T-helper 17 cell (primary cell): Measurements from ENCODE around the gene SELENOV. TPM values are rescaled to one million over a fixed set of nuclear protein-coding genes. Genes with fewer than 3 reads are reported as not detected.
A peak's percentile ranks its signal among the peaks of the same experiment; 100 is the strongest.

Experiments
- ATAC-seq: fragments of 150-1000 bp; cut with Tn5 transposase; 2 replicates; pipeline ENCODE4 v1.10.0; 2021; ENCODE audit warnings: mild to moderate bottlenecking, moderate library complexity
- DNase-seq, 3 donors: peaks; one replicate each; pipeline versions ENCODE4 v3.0.0 to v3.0.0-alpha.2; 2020 to 2021
- H3K9me3 ChIP-seq: one replicate; pipeline ENCODE4 v1.7.0; 2013; ENCODE audit warnings: low read length, mild to moderate bottlenecking; ENCODE audit not compliant: control insufficient read depth, poor library complexity, severe bottlenecking
- H3K27ac Mint-ChIP-seq: one replicate; pipeline ENCODE4 v1.8.0; 2022; ENCODE audit warnings: mild to moderate bottlenecking, moderate library complexity, mixed read lengths
- H3K27me3 Mint-ChIP-seq: one replicate; pipeline ENCODE4 v1.8.0; 2022; ENCODE audit warnings: mixed read lengths
- H3K36me3 Mint-ChIP-seq: one replicate; pipeline ENCODE4 v1.8.0; 2022; ENCODE audit warnings: low read depth, mixed read lengths
- H3K4me1 Mint-ChIP-seq: one replicate; pipeline ENCODE4 v1.8.0; 2022; ENCODE audit warnings: mild to moderate bottlenecking, mixed read lengths
- H3K4me3 Mint-ChIP-seq: one replicate; pipeline ENCODE4 v1.8.0; 2022; ENCODE audit warnings: mild to moderate bottlenecking, moderate library complexity, mixed read lengths
- total RNA-seq, 4 donors: library from RNA in 2 of 4; stranded (reverse) in 2 of 4; gene quantifications; one replicate each; pipeline ENCODE4 v1.2.3 and lab custom pipeline; 2022 to 2026

Gene SELENOV
- total RNA-seq, 2 donors from 2014 or later = not detected

- no peaks in the 10 kb centered on the region for H3K9me3 ChIP-seq
- H3K36me3 Mint-ChIP-seq = peaks cover 2% of the 10 kb centered on the region
- peak overlapping the region; percentile 93 for H3K4me3 Mint-ChIP-seq
- H3K27me3 Mint-ChIP-seq = no peaks in the 10 kb centered on the region
- DNase-seq (no peak), ATAC-seq (peak; percentile 83)
- H3K4me1 Mint-ChIP-seq = peaks cover 23% of the 10 kb centered on the region
- peak overlapping the region; percentile 93 for H3K27ac Mint-ChIP-seq
These were observed 43.7 kb downstream of the SELENOV start for GRCh38 chr19:39558624-39559117.

- ATAC-seq = no peak
- H3K4me1 Mint-ChIP-seq = peaks cover 7% of the 10 kb centered on the region
- peaks cover 3% of the 10 kb centered on the region for H3K27me3 Mint-ChIP-seq
- DNase-seq = no peak
- peaks cover 3% of the 10 kb centered on the region for H3K36me3 Mint-ChIP-seq
- H3K4me3 Mint-ChIP-seq = no peak overlapping the region
- no peaks in the 10 kb centered on the region for H3K9me3 ChIP-seq
- H3K27ac Mint-ChIP-seq = no peak overlapping the region
These were observed 48.5 kb downstream of the SELENOV start for GRCh38 chr19:39563408-39563807.

GRCh38 chr19:39566064-39566463, 51.1 kb downstream of the SELENOV start:
- ATAC-seq = no peak
- no peaks in the 10 kb centered on the region for H3K9me3 ChIP-seq
- no peak overlapping the region for H3K4me3 Mint-ChIP-seq
- no peak overlapping the region for H3K27ac Mint-ChIP-seq
- no peaks in the 10 kb centered on the region for H3K4me1 Mint-ChIP-seq
- peaks cover 19% of the 10 kb centered on the region for H3K27me3 Mint-ChIP-seq
- peaks cover 3% of the 10 kb centered on the region for H3K36me3 Mint-ChIP-seq
- DNase-seq = no peak

- ATAC-seq = no peak
- Mint-ChIP-seq H3K4me3 (no peak overlapping the region), H3K36me3 (peaks cover 3% of the 10 kb centered on the region)
These were observed 53.7 kb downstream of the SELENOV start for GRCh38 chr19:39568604-39569003.

More at GRCh38 chr19:39568604-39569003, 53.7 kb downstream of the SELENOV start:
- Mint-ChIP-seq H3K27me3 (peaks cover 21% of the 10 kb centered on the region), H3K27ac (no peak overlapping the region), H3K4me1 (no peaks in the 10 kb centered on the region)
- no peak for DNase-seq
- H3K9me3 ChIP-seq = no peaks in the 10 kb centered on the region

Other genes starting within 250 kb of the SELENOV start
- gene IFNL2, start 246.7 kb upstream of the SELENOV start, total RNA-seq = not detected
- gene IFNL1, start 218.7 kb upstream of the SELENOV start, total RNA-seq = not detected
- gene LRFN1, start 194.3 kb upstream of the SELENOV start, total RNA-seq = 1 to 10 TPM; 2.2 to 3.7 TPM
- 100 to 1,000 TPM; 351 to 377 TPM for gene GMFG, start 179.1 kb upstream of the SELENOV start, total RNA-seq
- 10 to 100 TPM; 64.2 to 93.2 TPM for gene SAMD4B, start 172.7 kb upstream of the SELENOV start, total RNA-seq
- gene PAF1, start 124.0 kb upstream of the SELENOV start, total RNA-seq = 100 to 1,000 TPM; 113 to 127 TPM
- 10 to 100 TPM; 43.4 to 43.6 TPM for gene MED29, start 123.8 kb upstream of the SELENOV start, total RNA-seq
- 1,000 to 10,000 TPM; 1,082 to 1,318 TPM for gene ZFP36, start 108.3 kb upstream of the SELENOV start, total RNA-seq
- gene PLEKHG2, start 102.5 kb upstream of the SELENOV start, total RNA-seq = 100 to 1,000 TPM; 119 to 129 TPM
- 1,000 to 10,000 TPM; 3,790 to 3,904 TPM for gene RPS16, start 79.2 kb upstream of the SELENOV start, total RNA-seq
- 100 to 1,000 TPM; 346 to 352 TPM for gene SUPT5H, start 69.6 kb upstream of the SELENOV start, total RNA-seq
- gene TIMM50, start 34.3 kb upstream of the SELENOV start, total RNA-seq = 10 to 100 TPM; 44.9 to 53.0 TPM
- not detected for gene DLL3, start 16.2 kb upstream of the SELENOV start, total RNA-seq
- gene EID2B, start 17.7 kb downstream of the SELENOV start, total RNA-seq = 1 to 10 TPM; 3.9 to 4.9 TPM
- gene EID2, start 25.0 kb downstream of the SELENOV start, total RNA-seq = 10 to 100 TPM; 14.4 to 15.1 TPM
- gene LGALS13, start 87.4 kb downstream of the SELENOV start, total RNA-seq = not detected
- gene LGALS16, start 140.8 kb downstream of the SELENOV start, total RNA-seq = not detected
- not detected for gene LGALS14, start 189.3 kb downstream of the SELENOV start, total RNA-seq
- gene CLC, start 222.9 kb downstream of the SELENOV start, total RNA-seq = 1 to 10 TPM; 1.9 to 8.2 TPM